DND-41 (cell line): ENCODE data around the gene BCO2.

Experiments used
- ATAC-seq: fragments of 200-7000 bp; cut with Tn5 transposase; 3 replicates; pipeline ENCODE4 v1.9.1; 2021; ENCODE audit warnings: low read depth; ENCODE audit not compliant: insufficient read depth
- DNase-seq: peaks from one replicate; pipeline ENCODE4 v3.0.0-alpha.2; 2020
- H2AFZ ChIP-seq: 2 replicates; pipeline ENCODE4 v1.6.0; 2012; ENCODE audit warnings: low read depth, low read length
- H3K27ac ChIP-seq: 2 replicates; pipeline ENCODE4 v1.5.1; 2012; ENCODE audit warnings: low read length, inconsistent platforms
- H3K27me3 ChIP-seq: fragments of 200-600 bp; sonication (generic); 2 replicates; pipeline ENCODE4 v1.6.0; 2012; ENCODE audit warnings: low read length, mild to moderate bottlenecking, inconsistent platforms; ENCODE audit not compliant: insufficient read depth, poor library complexity
- H3K36me3 ChIP-seq: 2 replicates; pipeline ENCODE4 v1.5.1; 2012; ENCODE audit warnings: low read length, inconsistent platforms; ENCODE audit not compliant: insufficient read depth
- H3K4me1 ChIP-seq: 2 replicates; pipeline ENCODE4 v1.5.1; 2012; ENCODE audit warnings: mild to moderate bottlenecking, low read length; ENCODE audit not compliant: insufficient read depth
- H3K4me2 ChIP-seq: 2 replicates; pipeline ENCODE4 v1.6.0; 2012; ENCODE audit warnings: mild to moderate bottlenecking, moderate library complexity, low read length, inconsistent platforms; ENCODE audit not compliant: insufficient read depth
- H3K4me3 ChIP-seq, 2 experiments: fragments of 200-600 bp in 1 of 2; shearing (Covaris generic) in 1 of 2; 2 replicates each; pipeline ENCODE4 v1.5.1; 2012 to 2016; ENCODE audit warnings: inconsistent platforms in 2 of 2, low read length in 2 of 2, mild to moderate bottlenecking in 2 of 2, low read depth in 1 of 2, moderate library complexity in 1 of 2
- H3K79me2 ChIP-seq: 2 replicates; pipeline ENCODE4 v1.6.0; 2012; ENCODE audit warnings: low read length, inconsistent platforms; ENCODE audit not compliant: insufficient read depth
- H3K9ac ChIP-seq: 2 replicates; pipeline ENCODE4 v1.6.0; 2012; ENCODE audit warnings: low read depth, mild to moderate bottlenecking, inconsistent platforms, low read length, moderate library complexity
- H3K9me3 ChIP-seq: 2 replicates; pipeline ENCODE4 v1.5.1; 2012; ENCODE audit warnings: low read length, moderate library complexity, mild to moderate bottlenecking, inconsistent platforms; ENCODE audit not compliant: insufficient read depth, severe bottlenecking
- H4K20me1 ChIP-seq: 2 replicates; pipeline ENCODE4 v1.6.0; 2012; ENCODE audit warnings: low read length; ENCODE audit not compliant: insufficient read depth
- CTCF ChIP-seq: IDR thresholded peaks from 2 replicates; pipeline ENCODE4 v1.5.1; 2012; ENCODE audit warnings: borderline replicate concordance, low read length, moderate library complexity, mild to moderate bottlenecking; ENCODE audit not compliant: poor library complexity, severe bottlenecking; ENCODE audit errors: extremely low read depth
- EZH2 ChIP-seq: IDR thresholded peaks from 3 replicates; pipeline ENCODE4 v1.6.1; 2012; ENCODE audit warnings: borderline replicate concordance, low read depth, mild to moderate bottlenecking, moderate library complexity, low read length, inconsistent platforms; ENCODE audit not compliant: severe bottlenecking

The BCO2 gene

GRCh38 chr11:112178936-112179335 is 3.6 kb downstream of the BCO2 start:
- no peak overlapping the region for H3K27ac ChIP-seq
- TF ChIP-seq CTCF (no peak), EZH2 (no peak)
- H3K27me3 ChIP-seq: no peaks in the 10 kb centered on the region
- H3K9ac ChIP-seq: no peak overlapping the region
- no peaks in the 10 kb centered on the region for H3K9me3 ChIP-seq
- no peaks in the 10 kb centered on the region for H3K79me2 ChIP-seq
- no peak overlapping the region for H3K4me2 ChIP-seq
- H3K4me1 ChIP-seq: no peaks in the 10 kb centered on the region
- no peaks in the 10 kb centered on the region for H3K36me3 ChIP-seq
- no peak for DNase-seq
- no peak overlapping the region for H3K4me3 ChIP-seq
- no peaks in the 10 kb centered on the region for H4K20me1 ChIP-seq
- no peak for ATAC-seq
- H2AFZ ChIP-seq: no peak overlapping the region

- no peak overlapping the region for H3K27ac ChIP-seq
- H3K9me3 ChIP-seq: no peaks in the 10 kb centered on the region
- no peaks in the 10 kb centered on the region for H3K27me3 ChIP-seq
- no peak overlapping the region for H3K9ac ChIP-seq
- H3K4me3 ChIP-seq: no peak overlapping the region
- ATAC-seq: no peak
- TF ChIP-seq CTCF: no peak
- no peak for TF ChIP-seq EZH2
- DNase-seq: no peak
- H3K4me1 ChIP-seq: no peaks in the 10 kb centered on the region
- H2AFZ ChIP-seq: no peak overlapping the region
- H3K36me3 ChIP-seq: no peaks in the 10 kb centered on the region
- no peaks in the 10 kb centered on the region for H4K20me1 ChIP-seq
- H3K4me2 ChIP-seq: no peak overlapping the region
- H3K79me2 ChIP-seq: no peaks in the 10 kb centered on the region
Observed at GRCh38 chr11:112179601-112180000, 4.3 kb downstream of the BCO2 start.

GRCh38 chr11:112182867-112183266 is 7.6 kb downstream of the BCO2 start:
- Histone ChIP-seq H3K27me3 (no peaks in the 10 kb centered on the region), H3K4me1 (no peaks in the 10 kb centered on the region), H3K9me3 (no peaks in the 10 kb centered on the region), H2AFZ (no peak overlapping the region), H3K9ac (no peak overlapping the region), H3K27ac (no peak overlapping the region), H3K4me2 (no peak overlapping the region), H3K36me3 (no peaks in the 10 kb centered on the region), H4K20me1 (no peaks in the 10 kb centered on the region), H3K79me2 (no peaks in the 10 kb centered on the region), H3K4me3 (no peak overlapping the region)
- DNase-seq: no peak
- no peak for TF ChIP-seq CTCF
- no peak for ATAC-seq

GRCh38 chr11:112185883-112186282 is 10.6 kb downstream of the BCO2 start:
- H3K27ac ChIP-seq: no peak overlapping the region

More at GRCh38 chr11:112185883-112186282, 10.6 kb downstream of the BCO2 start:
- no peaks in the 10 kb centered on the region for H3K79me2 ChIP-seq
- ATAC-seq (no peak), DNase-seq (no peak)
- no peak for TF ChIP-seq EZH2
- TF ChIP-seq CTCF: no peak
- H3K27me3 ChIP-seq: no peaks in the 10 kb centered on the region
- H3K4me3 ChIP-seq: no peak overlapping the region
- no peak overlapping the region for H2AFZ ChIP-seq
- no peaks in the 10 kb centered on the region for H3K4me1 ChIP-seq
- no peaks in the 10 kb centered on the region for H4K20me1 ChIP-seq
- H3K4me2 ChIP-seq: no peak overlapping the region
- H3K9ac ChIP-seq: no peak overlapping the region
- H3K9me3 ChIP-seq: no peaks in the 10 kb centered on the region
- H3K36me3 ChIP-seq: no peaks in the 10 kb centered on the region
